Muscle of arm (tissue), 12 donors: ENCODE data around the gene ITGA11. TPM values are rescaled to one million over a fixed set of nuclear protein-coding genes. Genes with fewer than 3 reads are reported as not detected.

Source experiments
- DNase-seq: peaks from one replicate; pipeline ENCODE4 v3.0.0-alpha.2; 2013
- polyA plus RNA-seq, 12 donors: library from polyadenylated mRNA; unstranded; fragments of 120-200 nt; gene quantifications; one replicate each; pipeline ENCODE4 v1.2.1, GENCODE V29; 2013; ENCODE audit not compliant: insufficient read length in 12 of 12

Gene ITGA11
- polyA plus RNA-seq, 12 donors = 2.3 to 7.0 (median 3.7) TPM; not detected in 1

- DNase-seq = no peak
Observed at GRCh38 chr15:68332266-68332665, 99.7 kb downstream of the ITGA11 start.

GRCh38 chr15:68330901-68331300 lies 101.1 kb downstream of the ITGA11 start:
- no peak for DNase-seq

GRCh38 chr15:68330416-68330815 lies 101.5 kb downstream of the ITGA11 start:
- no peak for DNase-seq

- DNase-seq = no peak
Observed at GRCh38 chr15:68328964-68329363, 103.0 kb downstream of the ITGA11 start.

- DNase-seq = no peak
Observed at GRCh38 chr15:68328443-68328842, 103.5 kb downstream of the ITGA11 start.

- no peak for DNase-seq
Observed at GRCh38 chr15:68326711-68327354, 105.1 kb downstream of the ITGA11 start.

- DNase-seq = no peak
Observed at GRCh38 chr15:68325726-68326125, 106.2 kb downstream of the ITGA11 start.

GRCh38 chr15:68322796-68323195 lies 109.2 kb downstream of the ITGA11 start:
- DNase-seq = no peak

GRCh38 chr15:68321229-68321628 lies 110.7 kb downstream of the ITGA11 start:
- DNase-seq = no peak

- DNase-seq = no peak
Observed at GRCh38 chr15:68319997-68320396, 112.0 kb downstream of the ITGA11 start.

GRCh38 chr15:68318931-68319909 lies 112.7 kb downstream of the ITGA11 start:
- no peak for DNase-seq

- no peak for DNase-seq
Observed at GRCh38 chr15:68318008-68318835, 113.7 kb downstream of the ITGA11 start.

GRCh38 chr15:68317281-68318007 lies 114.5 kb downstream of the ITGA11 start:
- no peak for DNase-seq

GRCh38 chr15:68316061-68316804 lies 115.7 kb downstream of the ITGA11 start:
- DNase-seq = no peak

GRCh38 chr15:68315495-68316031 lies 116.4 kb downstream of the ITGA11 start:
- DNase-seq = no peak

- DNase-seq = no peak
Observed at GRCh38 chr15:68315035-68315434, 116.9 kb downstream of the ITGA11 start.

- DNase-seq = no peak
Observed at GRCh38 chr15:68314563-68314962, 117.4 kb downstream of the ITGA11 start.

GRCh38 chr15:68313501-68314410 lies 118.2 kb downstream of the ITGA11 start:
- DNase-seq = no peak

GRCh38 chr15:68312701-68313204 lies 119.2 kb downstream of the ITGA11 start:
- no peak for DNase-seq
